ENCODE measurements around the gene GPR21. TPM values are rescaled to one million over a fixed set of nuclear protein-coding genes. Genes with fewer than 3 reads are reported as not detected.

Gene GPR21
- total RNA-seq, 3 donors from 2014 or later (not counting 1 experiment from before 2014, with no cell fraction given) = 1.9 TPM; not detected in 2

- no peak overlapping the region for H3K27ac ChIP-seq (ENCODE audit: low read length)
- H3K36me3 ChIP-seq (ENCODE audit: control insufficient read depth, insufficient read depth, low read length) = peaks cover 4% of the 10 kb centered on the region
- H3K36me3 Mint-ChIP-seq = no peaks in the 10 kb centered on the region
- H3K4me3 Mint-ChIP-seq = no peak overlapping the region
- WGBS (ENCODE audit: insufficient coverage) = 100% methylated on average over 1 of the region's 1 CpG
- no peak overlapping the region for H3K27ac Mint-ChIP-seq
- H3K9me3 ChIP-seq (ENCODE audit: control insufficient read depth, insufficient read depth, low read length) = no peaks in the 10 kb centered on the region
- no peak for TF ChIP-seq CTCF (IDR thresholded peaks at IDR 0.05)
- H3K4me1 ChIP-seq (ENCODE audit: control insufficient read depth, insufficient read depth, low read length) = no peaks in the 10 kb centered on the region
- no peaks in the 10 kb centered on the region for H3K27me3 Mint-ChIP-seq (ENCODE audit: low read depth in 2 of 2)
- DNase-seq = no peak
- ATAC-seq = no peak
- H3K27me3 ChIP-seq (ENCODE audit: control insufficient read depth, insufficient read depth, low read length) = no peaks in the 10 kb centered on the region
- peaks cover 0 to 1% of the 10 kb centered on the region in 2 donors for H3K4me1 Mint-ChIP-seq
- H3K4me3 ChIP-seq (ENCODE audit: low read length) = no peak overlapping the region
- intact Hi-C loops (cut with micrococcal nuclease) = no loop called here
- no peaks in the 10 kb centered on the region for H3K9me3 Mint-ChIP-seq
Measured at GRCh38 chr9:123058834-123059233, 25.4 kb downstream of the GPR21 start.

DNA sequence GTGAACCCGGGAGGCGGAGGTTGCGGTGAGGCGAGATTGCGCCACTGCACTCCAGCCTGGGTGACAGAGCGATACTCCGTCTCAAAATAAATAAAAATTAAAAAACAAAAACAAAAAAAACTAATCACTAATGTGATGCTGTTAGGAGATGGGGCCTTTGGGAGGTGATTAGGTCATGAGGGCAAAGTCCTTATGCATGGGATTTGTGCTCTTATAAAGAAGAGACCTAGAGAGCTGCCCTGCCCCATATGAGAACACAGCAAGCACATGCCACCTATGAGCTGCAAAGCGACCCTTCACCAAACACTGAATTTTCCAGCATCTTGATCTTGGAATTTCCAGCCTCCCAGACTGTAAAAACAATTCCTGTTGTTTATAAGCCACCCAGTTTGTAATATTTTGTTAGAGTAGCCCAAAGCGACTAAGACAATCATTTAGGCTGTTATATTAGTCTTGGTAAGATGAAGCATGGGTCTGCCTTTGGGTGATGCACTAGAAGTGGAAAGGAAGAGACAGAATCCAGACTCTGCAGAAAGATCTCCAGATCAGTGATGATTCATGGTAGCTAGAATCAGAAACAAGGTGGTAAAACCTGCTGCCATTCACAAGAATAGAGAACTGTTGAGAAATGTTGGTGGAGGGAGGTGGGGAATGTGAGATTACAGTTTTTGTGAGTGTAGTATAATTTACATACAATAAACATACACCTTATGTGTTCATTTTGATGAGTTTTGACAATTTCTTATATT, 26.2 kb downstream of the GPR21 start:
- Histone ChIP-seq H3K4me1 (ENCODE audit: control insufficient read depth, insufficient read depth, low read length) (no peaks in the 10 kb centered on the region), H3K36me3 (ENCODE audit: control insufficient read depth, insufficient read depth, low read length) (peaks cover 2% of the 10 kb centered on the region), H3K27ac (ENCODE audit: low read length) (no peak overlapping the region), H3K9me3 (ENCODE audit: control insufficient read depth, insufficient read depth, low read length) (no peaks in the 10 kb centered on the region), H3K27me3 (ENCODE audit: control insufficient read depth, insufficient read depth, low read length) (no peaks in the 10 kb centered on the region), H3K4me3 (ENCODE audit: low read length) (no peak overlapping the region)
- no peak for DNase-seq
- H3K4me1 Mint-ChIP-seq = no peaks in the 10 kb centered on the region
- H3K27ac Mint-ChIP-seq = no peak overlapping the region
- H3K9me3 Mint-ChIP-seq = no peaks in the 10 kb centered on the region
- WGBS (ENCODE audit: insufficient coverage) = 98% methylated on average over 7 of the region's 9 CpGs
- H3K27me3 Mint-ChIP-seq (ENCODE audit: low read depth in 2 of 2) = no peaks in the 10 kb centered on the region
- TF ChIP-seq CTCF (IDR thresholded peaks at IDR 0.05) = no peak
- intact Hi-C loops (cut with micrococcal nuclease) = no loop called here
- ATAC-seq = no peak
- no peaks in the 10 kb centered on the region for H3K36me3 Mint-ChIP-seq
- H3K4me3 Mint-ChIP-seq = no peak overlapping the region

GRCh38 chr9:123061216-123061615, 27.7 kb downstream of the GPR21 start:
- TF ChIP-seq CTCF (IDR thresholded peaks at IDR 0.05) = no peak
- Histone ChIP-seq H3K4me1 (ENCODE audit: control insufficient read depth, insufficient read depth, low read length) (no peaks in the 10 kb centered on the region), H3K27me3 (ENCODE audit: control insufficient read depth, insufficient read depth, low read length) (no peaks in the 10 kb centered on the region), H3K36me3 (ENCODE audit: control insufficient read depth, insufficient read depth, low read length) (peaks cover 13% of the 10 kb centered on the region), H3K9me3 (ENCODE audit: control insufficient read depth, insufficient read depth, low read length) (no peaks in the 10 kb centered on the region), H3K4me3 (ENCODE audit: low read length) (no peak overlapping the region), H3K27ac (ENCODE audit: low read length) (no peak overlapping the region)
- Mint-ChIP-seq H3K9me3 (no peaks in the 10 kb centered on the region), H3K4me3 (no peak overlapping the region), H3K4me1 (no peaks in the 10 kb centered on the region), H3K36me3 (peaks cover under 1% of the 10 kb centered on the region), H3K27ac (no peak overlapping the region), H3K27me3 (ENCODE audit: low read depth in 2 of 2) (no peaks in the 10 kb centered on the region)
- intact Hi-C loops (cut with micrococcal nuclease) = no loop called here
- 100% methylated on average over 7 of the region's 7 CpGs for WGBS (ENCODE audit: insufficient coverage)
- DNase-seq = no peak
- no peak for ATAC-seq
